Measurements from ENCODE around the gene TEK.

DNA sequence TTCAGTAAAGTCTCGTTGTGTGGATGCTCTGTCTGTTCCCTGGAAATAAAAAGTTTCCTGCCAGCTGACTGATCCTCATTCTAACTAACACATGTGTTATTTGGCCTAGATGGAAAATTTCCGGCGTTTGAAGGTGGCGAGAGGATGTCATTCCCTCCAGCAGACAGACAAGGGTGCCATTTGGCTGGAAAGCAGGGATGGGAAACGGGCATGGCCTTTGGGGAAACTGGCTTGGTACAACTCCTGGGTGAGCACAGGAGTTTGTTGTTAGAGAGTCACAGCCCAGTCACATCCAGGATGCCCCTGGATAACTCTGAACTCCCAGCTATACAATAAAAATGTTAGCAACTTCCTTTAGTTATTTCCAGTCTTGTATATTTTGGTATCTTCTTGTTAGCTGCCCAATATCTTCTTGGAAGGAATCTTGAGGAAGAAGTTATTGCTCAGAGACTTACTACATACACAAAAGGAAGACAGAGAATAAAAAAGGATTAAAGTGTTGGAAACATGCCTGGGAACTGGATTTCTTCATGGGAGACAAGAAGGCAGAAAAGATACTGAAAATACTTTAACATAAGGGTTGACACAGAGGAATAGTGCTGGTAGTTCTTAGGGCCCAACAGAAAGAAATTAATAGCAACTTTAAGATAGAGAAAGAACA is 41.9 kb downstream of the TEK start:
- TF ChIP-seq, protein P1, sequence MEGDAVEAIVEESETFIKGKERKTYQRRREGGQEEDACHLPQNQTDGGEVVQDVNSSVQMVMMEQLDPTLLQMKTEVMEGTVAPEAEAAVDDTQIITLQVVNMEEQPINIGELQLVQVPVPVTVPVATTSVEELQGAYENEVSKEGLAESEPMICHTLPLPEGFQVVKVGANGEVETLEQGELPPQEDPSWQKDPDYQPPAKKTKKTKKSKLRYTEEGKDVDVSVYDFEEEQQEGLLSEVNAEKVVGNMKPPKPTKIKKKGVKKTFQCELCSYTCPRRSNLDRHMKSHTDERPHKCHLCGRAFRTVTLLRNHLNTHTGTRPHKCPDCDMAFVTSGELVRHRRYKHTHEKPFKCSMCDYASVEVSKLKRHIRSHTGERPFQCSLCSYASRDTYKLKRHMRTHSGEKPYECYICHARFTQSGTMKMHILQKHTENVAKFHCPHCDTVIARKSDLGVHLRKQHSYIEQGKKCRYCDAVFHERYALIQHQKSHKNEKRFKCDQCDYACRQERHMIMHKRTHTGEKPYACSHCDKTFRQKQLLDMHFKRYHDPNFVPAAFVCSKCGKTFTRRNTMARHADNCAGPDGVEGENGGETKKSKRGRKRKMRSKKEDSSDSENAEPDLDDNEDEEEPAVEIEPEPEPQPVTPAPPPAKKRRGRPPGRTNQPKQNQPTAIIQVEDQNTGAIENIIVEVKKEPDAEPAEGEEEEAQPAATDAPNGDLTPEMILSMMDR (IDR thresholded peaks at IDR 0.05) = no peak
- TF ChIP-seq POLR2A (IDR thresholded peaks at IDR 0.05) = no peak

Measured in testis (tissue), 2 donors.